HepG2 (cell line): ENCODE data around the gene HSPE1. TPM values are rescaled to one million over a fixed set of nuclear protein-coding genes. Genes with fewer than 3 reads are reported as not detected.

Experiments
- CEBPZ ChIP-seq: IDR thresholded peaks from 2 replicates; pipeline ENCODE4 v1.6.1; 2012; ENCODE audit warnings: low read length, improper control_type of control experiment
- FOXK2 ChIP-seq: fragments of 450-650 bp; IDR thresholded peaks from 2 replicates; pipeline ENCODE4 v1.6.1; 2016
- GMEB1 ChIP-seq: sonication (generic); formaldehyde crosslinking; IDR thresholded peaks from 2 replicates; pipeline ENCODE4 v1.5.1; 2020; ENCODE audit warnings: missing genetic modification reagents, mild to moderate bottlenecking, borderline replicate concordance
- HNRNPL ChIP-seq: fragments of 200-400 bp; formaldehyde crosslinking; IDR thresholded peaks from 2 replicates; pipeline ENCODE4 v1.6.1; 2017; ENCODE audit warnings: mild to moderate bottlenecking, low read depth, low read length
- HOXA7 ChIP-seq: sonication (generic); formaldehyde crosslinking; IDR thresholded peaks from 2 replicates; pipeline ENCODE4 v1.8.1; 2022; ENCODE audit warnings: mild to moderate bottlenecking, missing genetic modification reagents, moderate library complexity
- IKZF4 ChIP-seq: sonication (generic); formaldehyde crosslinking; IDR thresholded peaks from 2 replicates; pipeline ENCODE4 v1.5.1; 2020; ENCODE audit warnings: borderline replicate concordance, mild to moderate bottlenecking, low read depth, missing genetic modification reagents; ENCODE audit errors: not compliant biosample characterization
- MTA1 ChIP-seq: sonication (generic); formaldehyde crosslinking; IDR thresholded peaks from 2 replicates; pipeline ENCODE4 v1.4.0; 2020; ENCODE audit warnings: missing genetic modification reagents, mild to moderate bottlenecking, borderline replicate concordance
- PAF1 ChIP-seq: IDR thresholded peaks from 2 replicates; pipeline ENCODE4 v1.6.1; 2016; ENCODE audit warnings: missing genetic modification reagents, missing compliant biosample characterization
- PHF5A ChIP-seq: IDR thresholded peaks from one replicate; pipeline ENCODE4 v1.6.1; 2018; ENCODE audit warnings: low read depth, missing genetic modification reagents; ENCODE audit not compliant: unreplicated experiment
- PRPF4 ChIP-seq: fragments of 200-400 bp; formaldehyde crosslinking; IDR thresholded peaks from 2 replicates; pipeline ENCODE4 v1.6.1; 2016; ENCODE audit warnings: low read length, low read depth; ENCODE audit not compliant: poor library complexity, severe bottlenecking
- SRSF1 ChIP-seq: fragments of 200-400 bp; formaldehyde crosslinking; optimal IDR thresholded peaks from 2 replicates; pipeline ENCODE3; 2017; ENCODE audit warnings: mild to moderate bottlenecking, low read depth, low read length, moderate library complexity
- TAF1 ChIP-seq: sonication (generic); formaldehyde crosslinking; IDR thresholded peaks from 2 replicates; pipeline ENCODE4 v1.4.0; 2020; ENCODE audit warnings: missing genetic modification reagents
- ZNF225 ChIP-seq: sonication (generic); formaldehyde crosslinking; IDR thresholded peaks from 2 replicates; pipeline ENCODE4 v1.4.0; 2020; ENCODE audit warnings: mild to moderate bottlenecking, missing genetic modification reagents
- ZNF512B ChIP-seq: sonication (generic); formaldehyde crosslinking; IDR thresholded peaks from 2 replicates; pipeline ENCODE4 v1.5.1; 2020; ENCODE audit warnings: missing genetic modification reagents, mild to moderate bottlenecking, borderline replicate concordance
- ZNF546 ChIP-seq: sonication (generic); formaldehyde crosslinking; conservative IDR thresholded peaks from 2 replicates; pipeline ENCODE4 v1.8.1; 2023; ENCODE audit warnings: mild to moderate bottlenecking, missing genetic modification reagents
- ZNF549 ChIP-seq: sonication (generic); formaldehyde crosslinking; IDR thresholded peaks from 2 replicates; pipeline ENCODE4 v1.5.0; 2020; ENCODE audit warnings: missing genetic modification reagents
- ZNF580 ChIP-seq: IDR thresholded peaks from 2 replicates; pipeline ENCODE4 v1.6.1; 2016; ENCODE audit warnings: low read depth, borderline replicate concordance
- ZNF619 ChIP-seq: sonication (generic); formaldehyde crosslinking; IDR thresholded peaks from 2 replicates; pipeline ENCODE4 v1.4.0; 2020; ENCODE audit warnings: mild to moderate bottlenecking, missing genetic modification reagents
- ZNF713 ChIP-seq: sonication (generic); formaldehyde crosslinking; IDR thresholded peaks from 2 replicates; pipeline ENCODE4 v1.4.0; 2020; ENCODE audit warnings: mild to moderate bottlenecking, missing genetic modification reagents
- ZNF891 ChIP-seq: sonication (generic); formaldehyde crosslinking; IDR thresholded peaks from 2 replicates; pipeline ENCODE4 v1.5.0; 2020; ENCODE audit warnings: mild to moderate bottlenecking, missing genetic modification reagents
- ZZZ3 ChIP-seq: sonication (generic); formaldehyde crosslinking; IDR thresholded peaks from 2 replicates; pipeline ENCODE4 v1.4.0; 2020; ENCODE audit warnings: missing genetic modification reagents, mild to moderate bottlenecking, borderline replicate concordance
- polyA plus RNA-seq, 8 experiments: library from polyadenylated mRNA; depleted of rRNA in 3 of 8; stranded (reverse) in 7 of 8; unstranded in 1 of 8; fragments of >200 nt; fragmentation: Illumina TruSeq in 4 of 8; extraction: Trizol in 4 of 8; gene quantifications; 2 replicates each; pipeline versions ENCODE4 v1.2.1 to v1.2.3, GENCODE V29; 2011 to 2016; ENCODE audit warnings: low read depth in 4 of 8, missing spikeins in 1 of 8, mixed read lengths in 1 of 8; ENCODE audit not compliant: insufficient read depth in 1 of 8
- total RNA-seq, 5 experiments: library from RNA; depleted of rRNA; stranded (reverse); fragments of >200 nt; fragmentation: Illumina TruSeq; extraction: Trizol; gene quantifications; 2 replicates each; pipeline ENCODE4 v1.2.3, GENCODE V29; 2016; ENCODE audit warnings: low read depth in 1 of 5

HSPE1 gene
- total and polyA plus RNA-seq, 2 of the 13 experiments (the other 11 are each of a cell fraction or from before 2014, with no cell fraction given): 244 to 823 TPM

- TF ChIP-seq ZNF512B (CRISPR knock-in tag) (peak; percentile 99), ZNF713 (peak; percentile 95), ZNF580 (CRISPR knock-in tag) (peak; percentile 100), TAF1 (CRISPR knock-in tag) (peak; percentile 100), ZNF225 (CRISPR knock-in tag) (peak; percentile 99), IKZF4 (CRISPR knock-in tag) (peak; percentile 97), PRPF4 (peak; percentile 15), ZNF891 (CRISPR knock-in tag) (peak; percentile 98), ZNF619 (CRISPR knock-in tag) (peak; percentile 100), HNRNPL (peak; percentile 88), CEBPZ (no peak), MTA1 (peak; percentile 98), HOXA7 (CRISPR knock-in tag) (peak; percentile 93), SRSF1 (peak; percentile 100), GMEB1 (CRISPR knock-in tag) (peak; percentile 100), ZZZ3 (CRISPR knock-in tag) (peak; percentile 96; the same call in 1 of the 2 replicates), FOXK2 (peak; percentile 15; the same call in 1 of the 2 replicates), ZNF549 (CRISPR knock-in tag) (peak; percentile 43; the same call in 1 of the 2 replicates), PAF1 (no peak), ZNF546 (peak; percentile 98), PHF5A (CRISPR knock-in tag) (peak; percentile 99)
Observed at GRCh38 chr2:197515739-197516392, 15.7 kb downstream of the HSPE1 start, which contains the start of gene MOB4 (continued).
